ENCODE results near the gene PPP3R1.

The PPP3R1 gene

DNA sequence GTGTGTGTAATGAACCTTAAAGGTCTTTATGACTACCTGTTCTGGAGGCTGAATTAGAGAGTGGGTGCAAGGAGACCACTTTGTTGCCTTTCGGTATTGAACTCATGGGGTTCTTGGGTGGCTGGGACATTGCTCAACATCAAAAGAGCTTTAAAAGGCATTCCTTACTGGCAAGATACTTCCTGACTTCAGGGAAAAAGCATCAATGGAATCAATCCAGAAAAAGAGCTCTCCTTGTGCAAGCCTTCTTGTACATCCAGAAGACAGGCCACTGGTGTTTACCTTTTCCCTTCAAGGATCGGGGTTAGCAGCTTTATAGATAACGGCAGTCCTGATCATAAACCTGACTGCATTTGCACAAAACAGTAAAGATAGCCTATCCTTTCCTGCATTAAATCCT is 85.1 kb downstream of the PPP3R1 start:
- Histone ChIP-seq H3K27me3 (ENCODE audit: control insufficient read depth in 1 of 2, insufficient read depth in 1 of 2, low read length in 2 of 2) (no peaks in the 10 kb centered on the region), H2AK5ac (ENCODE audit: low read length, severe bottlenecking) (no peak overlapping the region), H2BK120ac (ENCODE audit: low read depth, low read length) (no peak overlapping the region), H2BK12ac (ENCODE audit: low read length in 2 of 2) (no peak overlapping the region), H3K9ac (ENCODE audit: low read length) (no peak overlapping the region), H2BK15ac (ENCODE audit: low read depth, poor library complexity, severe bottlenecking) (no peak overlapping the region), H3K79me1 (replicated peaks; ENCODE audit: low read length, poor library complexity, severe bottlenecking) (peaks cover 20% of the 10 kb centered on the region), H2BK5ac (ENCODE audit: low read depth, low read length, poor library complexity, severe bottlenecking) (no peak overlapping the region), H2AFZ (ENCODE audit: low read depth, low read length) (no peak overlapping the region), H3K4me2 (ENCODE audit: low read length, poor library complexity, severe bottlenecking) (no peak overlapping the region), H4K8ac (ENCODE audit: low read length) (no peak overlapping the region), H3K14ac (ENCODE audit: low read length in 2 of 2) (no peak overlapping the region), H3K4me3 (ENCODE audit: insufficient read depth in 1 of 2, low read depth in 1 of 2, low read length in 2 of 2) (no peak overlapping the region), H3K4me1 (ENCODE audit: control insufficient read depth, insufficient read depth, low read depth, low read length) (peaks cover 2% of the 10 kb centered on the region), H4K91ac (ENCODE audit: low read length) (no peak overlapping the region), H3K23ac (ENCODE audit: low read length in 2 of 2) (no peak overlapping the region), H3K27ac (ENCODE audit: low read length, poor library complexity, severe bottlenecking) (no peak overlapping the region), H3K4ac (ENCODE audit: low read depth in 1 of 2, low read length in 2 of 2) (no peak overlapping the region), H3K18ac (ENCODE audit: low read depth in 1 of 2, low read length in 2 of 2) (no peak overlapping the region), H3K36me3 (ENCODE audit: control insufficient read depth in 1 of 2, insufficient read depth in 2 of 2, low read depth in 1 of 2, low read length in 2 of 2) (peaks cover 18 to 78% of the 10 kb centered on the region in 2 experiments), H3K9me3 (ENCODE audit: control insufficient read depth, low read length) (no peaks in the 10 kb centered on the region)
- 58% methylated on average over 3 of the region's 3 CpGs for WGBS
- DNase-seq, result peak; percentile 20

DNA sequence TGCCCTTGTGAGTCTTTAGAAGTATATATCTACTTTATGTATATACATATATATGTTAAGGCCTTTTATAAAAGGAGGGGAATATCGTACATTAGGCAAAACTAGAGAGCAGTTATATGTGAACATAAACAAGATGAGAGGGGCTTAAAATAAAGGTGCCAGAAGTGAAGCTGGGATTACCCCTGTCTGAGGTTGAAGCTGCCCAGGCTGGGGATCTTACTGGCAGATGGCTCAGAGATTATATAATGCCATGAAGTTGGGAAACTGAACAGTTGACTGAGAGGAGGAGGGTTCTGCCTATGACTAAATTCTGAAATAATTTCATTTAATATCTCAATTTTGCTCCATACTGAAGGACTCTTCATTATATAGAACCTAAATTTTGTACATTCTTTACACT is 88.7 kb downstream of the PPP3R1 start:
- 93% methylated on average over 1 of the region's 1 CpG for WGBS
- Histone ChIP-seq H3K4me3 (ENCODE audit: insufficient read depth in 1 of 2, low read depth in 1 of 2, low read length in 2 of 2) (no peak overlapping the region), H3K9ac (ENCODE audit: low read length) (no peak overlapping the region), H2BK120ac (ENCODE audit: low read depth, low read length) (no peak overlapping the region), H3K18ac (ENCODE audit: low read depth in 1 of 2, low read length in 2 of 2) (no peak overlapping the region), H4K8ac (ENCODE audit: low read length) (no peak overlapping the region), H3K4me2 (ENCODE audit: low read length, poor library complexity, severe bottlenecking) (no peak overlapping the region), H3K79me1 (replicated peaks; ENCODE audit: low read length, poor library complexity, severe bottlenecking) (peaks cover 18% of the 10 kb centered on the region), H3K23ac (ENCODE audit: low read length in 2 of 2) (no peak overlapping the region), H3K4ac (ENCODE audit: low read depth in 1 of 2, low read length in 2 of 2) (no peak overlapping the region), H3K4me1 (ENCODE audit: control insufficient read depth, insufficient read depth, low read depth, low read length) (no peaks in the 10 kb centered on the region), H3K27me3 (ENCODE audit: control insufficient read depth in 1 of 2, insufficient read depth in 1 of 2, low read length in 2 of 2) (no peaks in the 10 kb centered on the region), H3K9me3 (ENCODE audit: control insufficient read depth, low read length) (no peaks in the 10 kb centered on the region), H3K27ac (ENCODE audit: low read length, poor library complexity, severe bottlenecking) (no peak overlapping the region), H4K91ac (ENCODE audit: low read length) (no peak overlapping the region), H2AFZ (ENCODE audit: low read depth, low read length) (no peak overlapping the region), H2BK12ac (ENCODE audit: low read length in 2 of 2) (no peak overlapping the region), H2BK15ac (ENCODE audit: low read depth, poor library complexity, severe bottlenecking) (no peak overlapping the region), H3K14ac (ENCODE audit: low read length in 2 of 2) (no peak overlapping the region), H2BK5ac (ENCODE audit: low read depth, low read length, poor library complexity, severe bottlenecking) (no peak overlapping the region), H2AK5ac (ENCODE audit: low read length, severe bottlenecking) (no peak overlapping the region), H3K36me3 (ENCODE audit: control insufficient read depth in 1 of 2, insufficient read depth in 2 of 2, low read depth in 1 of 2, low read length in 2 of 2) (peaks cover 10 to 76% of the 10 kb centered on the region in 2 experiments)
- DNase-seq, result no peak

GRCh38 chr2:68158134-68158447 is 94.2 kb downstream of the PPP3R1 start:
- WGBS, result 0% methylated on average over 6 of the region's 7 CpGs
- Histone ChIP-seq H3K4me1 (ENCODE audit: control insufficient read depth, insufficient read depth, low read depth, low read length) (peaks cover 1% of the 10 kb centered on the region), H2BK120ac (ENCODE audit: low read depth, low read length) (no peak overlapping the region)

GRCh38 chr2:68157402-68158133 is 94.8 kb downstream of the PPP3R1 start, which contains the start of gene PNO1:
TSS of gene PNO1 (plus strand) at chr2:68157888. CDS start at chr2:68157935, 47 bp downstream.
- Histone ChIP-seq H2BK15ac (ENCODE audit: low read depth, poor library complexity, severe bottlenecking) (peak within 1 kb of the TSS; percentile 12), H3K9ac (ENCODE audit: low read length) (peak within 1 kb of the TSS; percentile 96), H3K4ac (ENCODE audit: low read depth in 1 of 2, low read length in 2 of 2) (peak within 1 kb of the TSS; percentile 42 to 79), H4K91ac (ENCODE audit: low read length) (peak within 1 kb of the TSS; percentile 21), H3K27me3 (ENCODE audit: control insufficient read depth in 1 of 2, insufficient read depth in 1 of 2, low read length in 2 of 2) (no peaks in the 10 kb centered on the region), H2AK5ac (ENCODE audit: low read length, severe bottlenecking) (no peak within 1 kb of the TSS), H3K9me3 (ENCODE audit: control insufficient read depth, low read length) (no peaks in the 10 kb centered on the region), H4K8ac (ENCODE audit: low read length) (peak within 1 kb of the TSS; percentile 60), H3K4me1 (ENCODE audit: control insufficient read depth, insufficient read depth, low read depth, low read length) (peaks cover 1% of the 10 kb centered on the region), H2BK120ac (ENCODE audit: low read depth, low read length) (no peak within 1 kb of the TSS), H3K4me2 (ENCODE audit: low read length, poor library complexity, severe bottlenecking) (peak within 1 kb of the TSS; percentile 65), H3K14ac (ENCODE audit: low read length in 2 of 2) (peak within 1 kb of the TSS in 1 of 2 experiments; percentile 93), H2AFZ (ENCODE audit: low read depth, low read length) (peak within 1 kb of the TSS; percentile 81), H3K36me3 (ENCODE audit: control insufficient read depth in 1 of 2, insufficient read depth in 2 of 2, low read depth in 1 of 2, low read length in 2 of 2) (peaks cover 3 to 29% of the 10 kb centered on the region in 2 experiments), H3K18ac (ENCODE audit: low read depth in 1 of 2, low read length in 2 of 2) (peak within 1 kb of the TSS; percentile 86 to 92), H3K27ac (ENCODE audit: low read length, poor library complexity, severe bottlenecking) (peak within 1 kb of the TSS; percentile 87), H3K79me1 (replicated peaks; ENCODE audit: low read length, poor library complexity, severe bottlenecking) (peaks cover 22% of the 10 kb centered on the region), H2BK12ac (ENCODE audit: low read length in 2 of 2) (peak within 1 kb of the TSS in 1 of 2 experiments; percentile 47), H3K23ac (ENCODE audit: low read length in 2 of 2) (no peak within 1 kb of the TSS), H2BK5ac (ENCODE audit: low read depth, low read length, poor library complexity, severe bottlenecking) (no peak within 1 kb of the TSS), H3K4me3 (ENCODE audit: insufficient read depth in 1 of 2, low read depth in 1 of 2, low read length in 2 of 2) (peak within 1 kb of the TSS; percentile 86 to 94)
- DNase-seq, result peak; percentile 97
- 1% methylated on average over 44 of the region's 44 CpGs for WGBS

More at GRCh38 chr2:68158134-68158447, 94.2 kb downstream of the PPP3R1 start:
- DNase-seq, result no peak
- H3K4me2 ChIP-seq (ENCODE audit: low read length, poor library complexity, severe bottlenecking), result peak overlapping the region; percentile 44
- H2BK15ac ChIP-seq (ENCODE audit: low read depth, poor library complexity, severe bottlenecking), result no peak overlapping the region
- H2BK5ac ChIP-seq (ENCODE audit: low read depth, low read length, poor library complexity, severe bottlenecking), result no peak overlapping the region
- H2AFZ ChIP-seq (ENCODE audit: low read depth, low read length), result peak overlapping the region; percentile 77
- H2AK5ac ChIP-seq (ENCODE audit: low read length, severe bottlenecking), result no peak overlapping the region
- peak overlapping the region; percentile 80 for H3K27ac ChIP-seq (ENCODE audit: low read length, poor library complexity, severe bottlenecking)
- no peak overlapping the region for H4K91ac ChIP-seq (ENCODE audit: low read length)
- H3K36me3 ChIP-seq (ENCODE audit: control insufficient read depth in 1 of 2, insufficient read depth in 2 of 2, low read depth in 1 of 2, low read length in 2 of 2), result peaks cover 3 to 34% of the 10 kb centered on the region in 2 experiments
- no peak overlapping the region for H3K23ac ChIP-seq (ENCODE audit: low read length in 2 of 2)
- no peaks in the 10 kb centered on the region for H3K9me3 ChIP-seq (ENCODE audit: control insufficient read depth, low read length)
- H3K4me3 ChIP-seq (ENCODE audit: insufficient read depth in 1 of 2, low read depth in 1 of 2, low read length in 2 of 2), result peak overlapping the region; percentile 86 to 94
- H4K8ac ChIP-seq (ENCODE audit: low read length), result peak overlapping the region; percentile 60
- no peak overlapping the region for H2BK12ac ChIP-seq (ENCODE audit: low read length in 2 of 2)
- H3K9ac ChIP-seq (ENCODE audit: low read length), result peak overlapping the region; percentile 96
- peak overlapping the region in 1 of 2 experiments; percentile 93 for H3K14ac ChIP-seq (ENCODE audit: low read length in 2 of 2)
- H3K4ac ChIP-seq (ENCODE audit: low read depth in 1 of 2, low read length in 2 of 2), result peak overlapping the region; percentile 42 to 79
- no peaks in the 10 kb centered on the region for H3K27me3 ChIP-seq (ENCODE audit: control insufficient read depth in 1 of 2, insufficient read depth in 1 of 2, low read length in 2 of 2)
- H3K18ac ChIP-seq (ENCODE audit: low read depth in 1 of 2, low read length in 2 of 2), result peak overlapping the region; percentile 86 to 92
- peaks cover 21% of the 10 kb centered on the region for H3K79me1 ChIP-seq (replicated peaks; ENCODE audit: low read length, poor library complexity, severe bottlenecking)
